ENCODE results near the gene STMN3.

Gene STMN3

GRCh38 chr20:63692436-63693082, 39.3 kb upstream of the STMN3 start:
- DNase-seq (ENCODE audit: low read depth in 2 of 2): no peak

GRCh38 chr20:63691711-63692435, 38.6 kb upstream of the STMN3 start:
- no peak for DNase-seq (ENCODE audit: low read depth in 2 of 2)

GRCh38 chr20:63690898-63691710, 37.9 kb upstream of the STMN3 start:
- DNase-seq (ENCODE audit: low read depth in 2 of 2): no peak

GRCh38 chr20:63690003-63690897, 37.0 kb upstream of the STMN3 start:
- DNase-seq (ENCODE audit: low read depth in 2 of 2): no peak

GRCh38 chr20:63689046-63690002, 36.1 kb upstream of the STMN3 start:
- no peak for DNase-seq (ENCODE audit: low read depth in 2 of 2)

- DNase-seq (ENCODE audit: low read depth in 2 of 2): no peak
Observed at GRCh38 chr20:63688228-63689045, 35.2 kb upstream of the STMN3 start.

GRCh38 chr20:63687419-63688178, 34.4 kb upstream of the STMN3 start:
- no peak for DNase-seq (ENCODE audit: low read depth in 2 of 2)

- no peak for DNase-seq (ENCODE audit: low read depth in 2 of 2)
Observed at GRCh38 chr20:63686492-63687321, 33.5 kb upstream of the STMN3 start.

GRCh38 chr20:63686094-63686491, 32.9 kb upstream of the STMN3 start:
- no peak for DNase-seq (ENCODE audit: low read depth in 2 of 2)

GRCh38 chr20:63685269-63686026, 32.2 kb upstream of the STMN3 start:
- no peak for DNase-seq (ENCODE audit: low read depth in 2 of 2)

- DNase-seq (ENCODE audit: low read depth in 2 of 2): no peak
Observed at GRCh38 chr20:63682384-63683139, 29.3 kb upstream of the STMN3 start.

GRCh38 chr20:63681609-63682142, 28.5 kb upstream of the STMN3 start:
- no peak for DNase-seq (ENCODE audit: low read depth in 2 of 2)

GRCh38 chr20:63680857-63681608, 27.8 kb upstream of the STMN3 start:
- DNase-seq (ENCODE audit: low read depth in 2 of 2): no peak

GRCh38 chr20:63680427-63680826, 27.2 kb upstream of the STMN3 start:
- DNase-seq (ENCODE audit: low read depth in 2 of 2): no peak

- DNase-seq (ENCODE audit: low read depth in 2 of 2): no peak
Observed at GRCh38 chr20:63679799-63680305, 26.6 kb upstream of the STMN3 start.

Data from stimulated activated CD8-positive, alpha-beta memory T cell treated with anti-CD3 and anti-CD28 coated beads, Interleukin-2, amount 100 ng/mL, for 48 hours (primary cell).